Measurements from ENCODE around the gene PLEKHH2. TPM values are rescaled to one million over a fixed set of nuclear protein-coding genes. Genes with fewer than 3 reads are reported as not detected.

Gene PLEKHH2
- total RNA-seq, 4 donors from 2014 or later = 9.8 to 32.3 (median 27.0) TPM

GRCh38 chr2:43794956-43795355 is 157.9 kb downstream of the PLEKHH2 start:
- ATAC-seq (ENCODE audit: low FRiP score) (no peak), DNase-seq (ENCODE audit: low spot score) (no peak)
- TF ChIP-seq CTCF (IDR thresholded peaks at IDR 0.05) = no peak

GRCh38 chr2:43796206-43796605 is 159.1 kb downstream of the PLEKHH2 start:
- no peak for ATAC-seq (ENCODE audit: low FRiP score)
- no peak for DNase-seq (ENCODE audit: low spot score)

GRCh38 chr2:43798300-43798699 is 161.2 kb downstream of the PLEKHH2 start:
- ATAC-seq (ENCODE audit: low FRiP score) = no peak
- TF ChIP-seq CTCF (IDR thresholded peaks at IDR 0.05) = no peak
- no peak for DNase-seq (ENCODE audit: low spot score)

More at GRCh38 chr2:43796206-43796605, 159.1 kb downstream of the PLEKHH2 start:
- no peak for TF ChIP-seq CTCF (IDR thresholded peaks at IDR 0.05)

- no peak for DNase-seq (ENCODE audit: low spot score)
- TF ChIP-seq CTCF (IDR thresholded peaks at IDR 0.05) = no peak
Observed at GRCh38 chr2:43800894-43801293, 163.8 kb downstream of the PLEKHH2 start.

GRCh38 chr2:43802135-43802534 is 165.1 kb downstream of the PLEKHH2 start:
- ATAC-seq (ENCODE audit: low FRiP score) (no peak), DNase-seq (ENCODE audit: low spot score) (no peak)
- TF ChIP-seq CTCF (IDR thresholded peaks at IDR 0.05) = no peak

More at GRCh38 chr2:43800894-43801293, 163.8 kb downstream of the PLEKHH2 start:
- ATAC-seq (ENCODE audit: low FRiP score) = no peak

- TF ChIP-seq CTCF (IDR thresholded peaks at IDR 0.05) = no peak
- ATAC-seq (ENCODE audit: low FRiP score) = no peak
- no peak for DNase-seq (ENCODE audit: low spot score)
Observed at GRCh38 chr2:43803113-43803512, 166.1 kb downstream of the PLEKHH2 start.

GRCh38 chr2:43806719-43807031 is 169.6 kb downstream of the PLEKHH2 start:
- TF ChIP-seq CTCF (IDR thresholded peaks at IDR 0.05) = no peak
- ATAC-seq (ENCODE audit: low FRiP score) (no peak), DNase-seq (ENCODE audit: low spot score) (no peak)

Data from omental fat pad (tissue), 4 donors.